Suppressor macrophage treated with lipopolysaccharide for 4 hours (primary cell): ENCODE results near the gene ATP6AP1.
"Not testable (repeated sequence)": the region's sequence is repeated elsewhere in the genome, so short reads cannot be mapped to it uniquely, and the experiment has no call there.

ENCODE experiments used
- DNase-seq: peaks from one replicate; pipeline ENCODE4 v3.0.0-alpha.2; 2020

The ATP6AP1 gene

DNA sequence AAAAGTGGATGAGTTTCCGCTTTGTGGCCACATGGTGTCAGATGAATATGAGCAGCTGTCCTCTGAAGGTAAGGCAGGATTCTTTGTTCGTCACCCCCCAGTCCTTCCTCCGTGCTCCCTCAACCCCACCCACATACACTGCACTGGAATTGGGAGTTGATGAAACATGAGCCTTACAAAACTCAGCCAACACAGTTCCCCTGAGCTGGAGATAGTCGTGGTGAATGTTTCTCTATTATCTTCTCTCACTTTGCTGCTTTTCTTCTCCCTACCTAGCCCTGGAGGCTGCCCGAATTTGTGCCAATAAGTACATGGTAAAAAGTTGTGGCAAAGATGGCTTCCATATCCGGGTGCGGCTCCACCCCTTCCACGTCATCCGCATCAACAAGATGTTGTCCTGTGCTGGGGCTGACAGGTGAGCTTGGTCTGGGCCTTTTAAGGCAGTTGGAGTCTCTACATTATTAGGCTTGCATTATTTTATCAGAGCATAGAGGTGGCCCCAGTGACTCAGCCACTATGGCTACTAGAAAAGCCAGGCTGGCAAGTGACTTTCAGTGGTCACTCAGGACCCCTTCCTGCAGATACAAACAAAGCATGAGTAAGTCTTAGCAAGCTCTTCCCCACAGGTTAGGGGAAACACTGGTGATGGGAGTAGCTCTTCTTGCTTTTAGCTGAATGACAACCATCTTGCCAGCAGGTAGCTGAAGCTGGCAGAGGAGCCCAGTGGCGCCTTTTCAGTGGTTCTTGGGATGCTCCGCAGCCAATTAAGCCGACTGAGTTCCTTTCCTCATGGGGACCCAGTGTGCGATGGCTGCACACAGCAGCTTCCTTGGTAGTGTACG is 28.7 kb upstream of the ATP6AP1 start:
- DNase-seq: no peak

DNA sequence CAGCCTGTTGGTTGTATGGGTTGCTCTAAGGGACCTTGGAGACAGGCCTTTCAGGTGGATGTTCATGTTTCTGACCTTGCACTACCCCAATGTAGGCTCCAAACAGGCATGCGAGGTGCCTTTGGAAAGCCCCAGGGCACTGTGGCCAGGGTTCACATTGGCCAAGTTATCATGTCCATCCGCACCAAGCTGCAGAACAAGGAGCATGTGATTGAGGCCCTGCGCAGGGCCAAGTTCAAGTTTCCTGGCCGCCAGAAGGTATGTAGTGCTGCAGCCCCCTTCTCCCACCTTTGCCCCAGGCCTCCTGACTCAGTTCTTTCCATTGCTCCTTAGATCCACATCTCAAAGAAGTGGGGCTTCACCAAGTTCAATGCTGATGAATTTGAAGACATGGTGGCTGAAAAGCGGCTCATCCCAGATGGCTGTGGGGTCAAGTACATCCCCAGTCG is 28.1 kb upstream of the ATP6AP1 start:
- DNase-seq: not testable (repeated sequence)

DNA sequence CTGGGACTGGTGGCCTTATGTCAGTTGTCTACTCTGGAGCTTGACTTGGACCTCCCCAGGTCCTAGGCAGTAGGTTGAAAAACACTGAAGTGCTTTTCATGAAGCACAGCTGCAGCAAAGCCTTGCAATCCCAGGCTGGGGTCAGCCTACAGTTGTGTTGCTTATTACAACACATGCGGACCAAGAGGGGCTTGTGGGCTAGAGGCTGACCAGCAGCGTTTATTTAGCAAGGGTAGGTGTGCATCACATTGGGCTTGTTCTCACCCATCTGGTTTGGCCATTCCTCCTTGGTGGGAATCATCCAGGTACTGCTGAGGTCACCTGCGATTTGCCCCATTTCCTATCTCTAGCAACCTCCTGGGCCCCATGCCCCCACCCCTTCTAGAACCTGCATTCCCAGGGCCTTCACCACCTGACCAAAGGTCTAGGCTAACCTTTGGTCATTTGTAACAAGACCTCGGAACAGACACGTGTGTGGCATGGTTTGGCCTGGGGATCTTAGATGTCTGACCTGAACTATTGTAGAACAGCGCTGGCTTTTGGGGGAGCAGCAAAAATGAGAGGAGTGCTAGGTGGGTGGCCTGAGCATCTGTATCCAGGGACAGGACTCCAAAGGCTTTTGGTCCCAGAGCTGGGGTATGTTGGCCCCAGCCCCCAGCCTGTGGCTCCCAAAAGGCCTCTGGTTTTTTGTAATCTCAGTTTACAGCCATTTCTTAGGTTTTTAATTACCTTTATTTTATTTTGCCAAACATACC is 27.3 kb upstream of the ATP6AP1 start:
- no peak for DNase-seq

DNA sequence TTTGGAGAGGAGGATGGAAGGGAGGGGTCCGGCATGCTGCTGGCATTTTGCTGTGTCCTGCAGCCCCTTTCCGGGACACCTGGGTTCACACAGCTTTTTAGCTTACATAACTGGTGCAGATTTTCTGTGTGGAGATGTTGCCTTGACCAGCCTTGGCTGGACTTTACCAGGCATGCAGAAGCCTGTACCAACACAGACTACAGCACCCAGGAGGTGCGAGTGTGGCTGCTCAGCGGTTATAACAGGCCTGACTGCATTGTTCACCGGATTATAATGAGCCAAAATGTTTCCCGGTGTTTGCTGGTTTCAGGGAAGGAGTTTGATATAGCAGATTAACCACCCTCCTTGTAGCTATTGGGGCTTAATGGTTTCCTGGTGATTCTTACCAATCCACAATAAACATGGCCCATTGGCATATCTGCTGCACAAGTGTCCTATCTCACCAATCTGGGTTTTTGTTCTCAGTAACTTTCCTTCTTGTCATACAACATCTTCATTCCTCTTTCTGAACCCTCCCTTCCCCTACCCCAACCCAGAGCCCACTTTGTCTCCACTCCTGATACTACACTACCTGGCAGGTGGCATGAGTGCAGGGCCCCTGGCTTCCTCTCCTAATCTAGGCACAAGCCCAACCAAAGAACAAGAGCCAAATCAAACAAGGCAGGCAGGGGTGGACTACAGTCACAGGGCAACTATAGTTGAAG is 26.4 kb upstream of the ATP6AP1 start:
- DNase-seq: no peak

DNA sequence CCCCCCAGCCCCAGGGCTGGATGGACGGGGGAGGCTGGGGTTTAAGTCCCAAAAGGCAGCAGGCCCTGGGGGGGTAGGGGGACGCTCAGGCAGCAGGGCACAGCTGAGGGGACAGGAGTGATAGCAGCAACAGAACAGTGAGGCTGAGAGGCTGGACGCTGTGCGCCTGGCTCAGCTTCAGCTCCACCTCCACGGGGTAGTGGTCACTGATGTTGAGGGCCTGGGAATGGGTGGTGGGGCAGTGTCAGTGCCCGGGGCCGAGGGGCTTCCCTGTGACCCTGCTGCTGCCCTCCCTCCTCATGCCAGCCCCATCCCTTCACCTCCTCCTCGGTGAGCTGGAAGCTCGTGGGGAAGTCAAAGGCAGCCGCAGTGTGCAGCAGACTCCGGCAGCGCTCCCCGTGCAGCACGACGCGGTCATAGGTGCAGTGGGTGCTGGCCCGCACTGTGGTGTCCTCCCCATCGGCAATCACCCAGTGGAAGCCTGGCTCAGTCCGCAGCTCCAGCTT is 25.8 kb upstream of the ATP6AP1 start:
- DNase-seq: no peak

DNA sequence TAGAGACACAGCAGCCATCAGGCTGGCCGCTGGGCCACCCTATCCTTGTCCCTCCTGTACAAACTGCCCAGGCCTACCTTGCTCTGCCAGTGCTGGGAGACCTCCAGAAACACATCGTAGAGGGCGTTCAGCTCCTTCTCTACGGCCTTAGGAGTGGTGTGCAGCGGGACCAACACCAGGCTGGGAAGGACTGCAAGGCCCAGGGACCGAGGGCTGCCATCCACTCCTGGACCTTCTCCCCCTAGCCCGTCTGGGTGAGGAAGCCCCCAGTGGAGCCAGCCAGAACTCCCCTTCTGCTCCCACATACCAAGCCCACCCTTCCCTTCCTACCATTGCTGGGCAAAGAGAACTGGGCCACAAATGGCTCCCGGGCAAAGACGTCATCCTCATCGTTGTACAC is 25.3 kb upstream of the ATP6AP1 start:
- no peak for DNase-seq

DNA sequence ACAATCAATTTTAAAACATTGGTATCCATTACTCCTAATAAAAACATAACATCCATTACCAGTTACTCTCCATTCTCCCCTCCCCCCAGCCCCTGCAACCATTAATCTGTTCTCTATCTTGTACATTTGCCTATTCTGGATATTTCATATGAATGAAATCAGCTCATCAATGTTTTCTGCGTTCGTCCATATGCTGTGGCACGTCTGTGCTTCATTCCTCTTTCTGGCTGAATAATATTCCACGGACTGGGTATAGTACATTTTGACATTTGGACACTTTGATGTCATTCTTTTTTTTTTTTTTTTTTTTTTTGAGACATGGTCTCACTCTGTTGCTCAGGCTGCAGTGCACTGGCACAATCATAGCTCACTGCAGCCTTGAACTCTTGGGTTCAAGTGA is 24.6 kb upstream of the ATP6AP1 start:
- no peak for DNase-seq

DNA sequence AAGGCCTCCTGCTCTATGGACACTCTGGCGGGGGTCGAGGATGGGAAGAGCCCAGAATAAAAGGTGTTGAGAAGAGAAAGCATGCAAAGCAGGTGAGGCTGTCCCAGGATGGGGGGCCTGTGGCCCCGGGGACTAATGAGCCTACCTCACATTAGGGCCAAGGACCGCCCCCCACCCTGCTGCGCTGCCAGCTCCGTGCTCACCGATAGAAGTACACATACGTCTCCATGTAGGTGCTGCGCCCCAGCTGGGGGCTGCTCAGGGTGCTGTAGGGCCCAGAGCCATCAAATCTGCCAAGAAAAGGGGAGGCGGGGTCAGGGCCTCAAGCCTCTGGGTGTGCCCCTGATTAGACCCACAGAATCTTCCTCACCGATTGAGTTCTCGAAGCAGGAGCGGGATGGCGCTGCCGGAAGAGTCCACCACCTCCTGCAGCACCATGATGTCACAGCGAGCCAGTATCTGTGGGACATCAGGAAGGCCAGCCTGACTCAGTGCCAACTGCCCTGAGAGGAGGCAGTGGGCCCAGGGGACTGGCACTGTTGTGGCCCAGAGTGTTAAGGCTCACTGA is 23.8 kb upstream of the ATP6AP1 start:
- DNase-seq: no peak

DNA sequence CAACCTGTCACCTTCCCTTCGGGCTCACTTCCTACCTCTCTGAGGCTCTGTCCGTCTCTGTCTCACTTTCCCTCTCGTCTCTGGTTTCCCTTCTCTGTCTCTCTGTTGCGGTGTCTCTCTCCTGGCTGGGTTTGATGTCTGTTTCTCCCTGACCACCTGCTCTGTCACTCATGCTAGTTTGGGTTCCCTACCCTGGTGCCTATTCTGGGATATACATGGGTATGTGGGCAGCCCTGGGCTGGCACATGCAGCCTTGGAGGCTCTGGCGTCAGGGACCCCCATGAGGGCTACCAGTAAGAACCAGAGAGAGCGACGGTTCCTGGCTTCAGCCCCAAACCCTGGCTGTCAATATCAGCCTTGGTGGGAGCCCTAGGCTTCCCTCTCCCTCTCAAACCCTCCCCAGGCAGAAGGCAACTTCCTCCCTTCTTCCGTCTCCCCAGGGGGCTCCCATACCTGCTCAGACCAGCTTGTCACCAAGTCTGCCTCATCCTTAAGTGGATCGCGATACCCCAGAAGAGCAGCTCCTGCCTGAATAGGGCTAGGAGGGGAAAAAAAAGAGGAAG is 19.7 kb upstream of the ATP6AP1 start:
- DNase-seq: no peak

DNA sequence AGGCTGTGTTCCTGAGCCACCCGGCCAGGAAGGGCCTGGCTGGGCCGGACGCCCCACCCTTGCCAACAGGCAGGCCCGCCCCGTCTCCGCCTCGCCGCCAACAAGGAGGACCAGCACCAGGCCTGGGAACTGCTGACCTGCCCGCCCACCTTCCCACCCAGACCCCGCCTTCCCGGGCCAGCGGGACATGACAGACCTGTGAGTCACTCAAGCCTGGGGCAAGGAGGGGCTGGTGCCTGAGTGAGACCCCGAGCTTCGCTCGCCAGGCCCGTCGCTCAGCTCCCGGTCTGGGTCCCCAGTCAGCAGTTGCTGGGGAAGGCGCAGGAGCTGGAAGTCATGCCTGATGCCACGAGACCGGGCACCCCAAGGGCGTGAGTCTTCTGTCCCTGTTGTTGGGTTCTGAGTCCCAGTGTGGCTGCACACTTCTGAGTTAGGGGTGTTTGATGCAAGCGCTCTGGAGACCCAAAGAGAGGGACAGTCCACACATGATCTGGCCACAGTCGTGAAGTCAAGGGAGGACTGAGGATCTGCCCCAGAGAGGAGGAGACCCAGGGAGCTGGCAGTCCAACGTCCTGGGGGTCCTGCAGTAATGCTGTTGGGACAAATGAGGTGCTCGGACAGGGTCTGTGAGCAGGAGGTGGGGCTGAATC is 19.1 kb upstream of the ATP6AP1 start, which contains the start of gene DNASE1L1:
Gene DNASE1L1 (minus strand): TSS at position 33 of the 650 bp plus-strand sequence. CDS start 3,686 bp downstream, outside the sequence.
- peak; percentile 91 for DNase-seq

DNA sequence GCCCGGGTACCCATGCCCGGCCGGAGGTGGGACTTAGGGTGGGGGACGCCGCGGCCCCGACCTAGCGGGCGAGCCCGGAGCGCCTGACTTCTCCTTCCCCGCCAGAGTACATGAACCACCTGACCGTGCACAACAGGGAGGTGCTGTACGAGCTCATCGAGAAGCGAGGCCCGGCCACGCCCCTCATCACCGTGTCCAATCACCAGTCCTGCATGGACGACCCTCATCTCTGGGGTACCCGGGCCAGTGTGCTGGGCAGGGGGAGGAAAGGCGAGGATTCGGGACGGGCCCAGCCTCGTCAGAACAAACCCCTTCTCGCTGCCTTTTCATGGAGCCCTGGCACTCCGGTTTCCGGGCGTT is 16.5 kb upstream of the ATP6AP1 start:
- DNase-seq: peak; percentile 25

DNA sequence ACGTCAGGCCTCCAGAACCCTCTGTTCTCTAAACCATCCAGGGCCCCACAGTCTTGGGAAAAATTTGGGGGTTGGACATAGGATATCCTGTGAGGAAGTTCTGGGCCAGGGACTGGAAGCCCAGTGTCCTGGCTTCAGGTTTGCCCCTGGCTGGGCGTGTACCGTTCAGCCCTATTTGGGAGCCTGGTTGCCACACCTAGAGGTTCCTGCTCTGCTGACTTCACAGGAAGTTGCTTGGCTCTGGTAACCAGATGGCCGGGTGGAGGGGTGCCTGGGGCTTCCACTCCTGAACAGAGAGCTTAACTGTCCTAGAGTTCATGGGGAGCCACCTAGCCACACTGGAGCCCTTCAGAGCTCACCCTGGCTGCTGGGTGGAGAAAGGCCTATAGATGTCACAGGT is 16.0 kb upstream of the ATP6AP1 start:
- DNase-seq: peak; percentile 11

DNA sequence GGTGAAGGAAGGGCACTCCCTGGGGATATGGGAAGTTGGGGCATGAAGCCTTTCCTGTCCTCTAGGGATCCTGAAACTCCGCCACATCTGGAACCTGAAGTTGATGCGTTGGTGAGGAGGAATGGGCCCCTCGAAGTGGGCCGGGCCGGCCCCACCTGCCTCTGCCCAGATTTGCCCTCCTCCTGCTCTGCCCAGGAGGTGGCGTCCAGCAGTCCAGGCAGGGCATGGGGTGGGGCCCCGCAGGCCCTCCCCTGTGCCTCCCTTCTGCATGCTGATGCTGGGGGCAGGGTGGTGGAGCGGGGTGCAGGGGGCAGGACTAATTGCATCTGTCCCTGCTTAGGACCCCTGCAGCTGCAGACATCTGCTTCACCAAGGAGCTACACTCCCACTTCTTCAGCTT is 15.3 kb upstream of the ATP6AP1 start:
- DNase-seq: no peak

DNA sequence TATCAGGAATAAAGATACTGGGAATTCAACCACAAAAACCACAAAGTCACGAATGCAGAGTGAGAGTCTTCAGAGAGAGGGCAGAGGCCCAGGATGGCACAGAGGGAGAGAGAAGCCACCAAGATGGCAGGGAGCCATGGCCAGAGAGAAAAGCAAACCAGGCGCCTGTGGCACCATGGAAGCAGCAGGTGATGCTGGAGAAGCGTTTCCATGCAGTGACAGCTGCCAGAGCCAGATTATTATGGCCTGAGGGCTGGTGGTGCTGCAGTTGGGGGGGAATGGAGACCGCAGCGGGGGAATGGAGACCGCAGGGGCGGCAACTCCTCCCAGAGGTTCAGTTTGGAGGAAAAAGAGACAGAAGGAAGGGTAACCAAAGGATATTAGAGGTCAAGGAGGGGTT is 11.3 kb upstream of the ATP6AP1 start:
- DNase-seq: no peak

DNA sequence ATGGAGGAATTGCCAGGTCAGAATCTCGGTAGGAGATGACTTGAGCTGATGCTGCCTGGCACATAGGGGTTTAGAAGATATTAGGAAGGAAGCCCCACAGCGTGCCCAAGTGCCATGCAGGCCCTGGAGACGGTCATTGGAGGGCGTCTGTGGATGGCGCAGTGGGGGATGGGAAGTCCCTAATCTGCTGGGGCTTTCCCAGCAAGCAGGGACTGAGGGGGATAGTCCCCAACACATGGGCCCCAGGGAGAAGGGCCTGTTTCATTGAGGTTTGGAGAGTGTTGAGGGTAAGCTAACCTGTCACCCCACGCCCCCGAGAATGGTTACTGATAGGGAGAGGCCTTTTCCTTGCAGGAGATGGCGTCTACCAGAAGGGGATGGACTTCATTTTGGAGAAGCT is 9.3 kb upstream of the ATP6AP1 start:
- DNase-seq: no peak

DNA sequence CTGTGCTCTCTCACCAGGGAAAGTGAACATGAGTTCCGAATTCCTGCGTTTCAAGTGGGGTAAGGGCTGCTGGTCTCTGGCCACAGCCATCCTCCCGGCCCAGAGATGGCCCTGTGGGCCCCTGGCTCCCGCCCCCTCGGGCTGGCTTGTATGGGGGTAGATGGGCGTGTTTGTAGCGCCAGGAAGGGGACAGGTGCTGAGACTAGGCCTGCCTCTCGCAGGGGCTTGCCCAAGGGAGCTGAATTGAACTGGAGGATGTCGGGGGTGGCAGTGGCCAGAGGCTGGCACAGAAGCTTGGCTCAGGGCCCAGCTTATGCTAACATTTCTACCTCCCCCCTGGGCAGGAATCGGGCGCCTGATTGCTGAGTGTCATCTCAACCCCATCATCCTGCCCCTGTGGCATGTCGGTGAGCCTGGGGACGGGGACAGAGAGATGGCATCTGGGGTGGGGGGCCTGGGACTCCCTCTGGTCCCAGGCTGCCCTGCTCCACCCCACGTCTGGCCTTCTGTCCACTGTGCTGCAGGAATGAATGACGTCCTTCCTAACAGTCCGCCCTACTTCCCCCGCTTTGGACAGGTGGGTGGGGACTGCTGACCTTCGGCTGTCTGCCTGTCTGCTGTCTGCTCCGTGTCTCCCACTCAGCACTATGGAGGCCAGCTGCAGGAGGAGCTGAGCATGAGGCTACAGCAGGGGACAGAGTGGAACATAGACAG is 8.6 kb upstream of the ATP6AP1 start:
- no peak for DNase-seq

DNA sequence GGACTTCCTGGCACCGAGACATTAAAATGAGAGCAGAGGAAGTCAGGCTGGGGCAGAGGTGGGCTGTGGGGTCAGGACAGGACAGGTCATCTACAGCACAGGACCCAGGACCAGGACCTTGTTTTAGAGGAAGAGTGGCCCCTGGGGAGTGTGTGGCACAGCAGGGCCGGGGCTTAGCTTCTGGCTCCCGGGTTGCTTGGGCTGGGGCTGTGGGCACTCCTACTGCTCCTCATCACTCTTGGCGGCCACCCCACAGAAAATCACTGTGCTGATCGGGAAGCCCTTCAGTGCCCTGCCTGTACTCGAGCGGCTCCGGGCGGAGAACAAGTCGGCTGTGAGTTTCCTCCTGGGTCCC is 8.1 kb upstream of the ATP6AP1 start:
- DNase-seq: no peak

DNA sequence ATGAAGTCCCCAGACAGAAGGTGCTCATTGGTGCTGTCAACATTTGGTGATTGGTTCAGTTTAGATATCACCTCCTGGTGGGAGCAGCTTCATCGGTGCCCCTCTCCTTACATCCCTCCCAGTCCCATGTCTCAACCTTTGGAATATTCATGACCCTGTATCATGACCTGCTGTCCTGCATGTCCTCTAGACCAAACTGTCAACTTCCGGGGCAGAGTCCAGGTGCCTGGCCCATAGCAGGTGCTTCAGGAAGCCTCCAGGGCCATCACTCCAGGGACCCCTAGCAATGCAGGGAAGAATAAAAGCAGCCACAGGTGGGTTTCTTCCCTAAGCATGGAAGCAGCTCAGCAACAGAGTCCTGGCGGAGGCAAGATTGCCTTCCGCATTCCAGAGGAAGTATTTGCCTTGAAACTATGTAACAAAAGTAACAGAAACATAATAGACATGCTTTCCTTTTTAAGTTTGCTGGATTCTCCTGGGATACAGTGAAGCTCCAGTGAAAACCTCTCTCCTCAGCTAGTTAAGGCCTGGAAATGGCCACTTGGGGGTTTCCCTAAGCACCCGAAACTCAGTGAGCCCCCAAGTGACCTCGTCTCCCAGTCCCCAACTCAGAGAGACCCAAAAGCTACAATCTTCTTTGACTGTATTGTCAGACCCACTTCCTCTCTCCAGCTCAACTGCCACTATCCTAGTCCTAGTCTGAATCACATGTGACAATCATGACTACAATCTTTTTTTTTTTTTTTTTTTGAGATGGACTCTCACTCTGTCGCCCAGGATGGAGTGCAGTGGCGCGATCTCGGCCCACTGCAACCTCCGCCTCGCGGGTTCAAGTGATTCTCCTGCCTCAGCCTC is 1.3 kb upstream of the ATP6AP1 start:
- peak; percentile 44 for DNase-seq

DNA sequence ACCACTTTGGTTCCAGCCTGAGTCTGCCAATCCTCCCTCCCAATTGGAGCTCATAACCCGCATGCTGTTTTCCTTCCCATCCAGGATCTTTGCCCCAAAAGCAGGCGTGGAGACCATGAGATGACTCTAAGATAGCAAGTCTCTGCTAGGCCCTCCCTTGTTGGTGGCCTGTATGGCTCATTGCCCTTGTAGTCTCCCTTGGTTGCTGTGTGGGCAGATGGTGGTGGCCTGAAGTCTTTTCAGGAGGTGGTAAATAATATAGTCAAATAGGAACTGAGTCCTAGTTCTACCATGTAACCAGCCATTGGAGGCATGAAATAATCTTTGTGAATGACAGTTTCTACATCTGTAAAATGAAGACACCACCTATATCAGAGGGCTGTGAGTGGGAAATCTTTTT is 1.2 kb downstream of the ATP6AP1 start:
- DNase-seq: peak; percentile 47

DNA sequence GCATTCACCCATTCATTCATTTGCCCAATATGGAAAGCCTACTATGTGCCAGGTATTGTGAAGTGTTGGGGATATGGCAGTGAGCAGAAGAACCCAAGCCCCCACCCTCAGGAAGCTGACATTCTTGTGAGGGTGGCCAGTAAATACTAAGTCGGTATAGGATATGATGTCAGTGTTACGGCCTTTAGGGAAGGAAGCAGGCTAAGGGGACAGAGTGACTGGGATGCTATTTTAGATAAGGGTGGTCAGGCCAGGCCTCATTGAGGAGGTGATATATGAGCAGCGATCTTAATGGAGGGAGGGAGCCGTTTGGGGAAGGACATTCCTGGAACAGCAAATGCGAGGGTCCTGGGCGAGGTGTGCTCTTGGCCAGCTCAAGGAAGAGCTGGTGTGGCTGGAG is 2.0 kb downstream of the ATP6AP1 start:
- DNase-seq: peak; percentile 53

DNA sequence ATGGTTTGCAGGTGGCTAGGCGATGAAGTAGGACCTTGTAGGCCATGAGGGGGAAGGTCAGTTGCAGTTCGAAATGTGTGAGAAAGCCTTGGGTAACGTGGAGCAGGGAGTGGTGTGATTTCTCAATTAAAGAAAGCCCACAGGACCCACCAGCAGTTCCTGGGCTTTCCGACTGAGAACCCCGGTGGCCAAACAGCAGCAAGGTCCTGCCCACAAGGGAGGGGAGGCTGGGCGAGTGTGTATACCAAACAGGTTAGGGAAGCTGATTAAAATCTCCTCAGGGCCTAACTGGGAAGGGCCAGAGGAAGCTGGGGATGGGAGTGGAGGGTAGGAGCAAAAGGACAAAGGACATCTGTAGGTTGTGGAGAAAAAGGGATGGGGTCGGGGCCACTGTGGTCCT is 2.4 kb downstream of the ATP6AP1 start:
- peak; percentile 78 for DNase-seq
